ENCODE data around the gene SULT6B1. TPM values are rescaled to one million over a fixed set of nuclear protein-coding genes. Genes with fewer than 3 reads are reported as not detected.

The SULT6B1 gene
- total RNA-seq, 1 experiment from 2014 or later: not detected

DNA sequence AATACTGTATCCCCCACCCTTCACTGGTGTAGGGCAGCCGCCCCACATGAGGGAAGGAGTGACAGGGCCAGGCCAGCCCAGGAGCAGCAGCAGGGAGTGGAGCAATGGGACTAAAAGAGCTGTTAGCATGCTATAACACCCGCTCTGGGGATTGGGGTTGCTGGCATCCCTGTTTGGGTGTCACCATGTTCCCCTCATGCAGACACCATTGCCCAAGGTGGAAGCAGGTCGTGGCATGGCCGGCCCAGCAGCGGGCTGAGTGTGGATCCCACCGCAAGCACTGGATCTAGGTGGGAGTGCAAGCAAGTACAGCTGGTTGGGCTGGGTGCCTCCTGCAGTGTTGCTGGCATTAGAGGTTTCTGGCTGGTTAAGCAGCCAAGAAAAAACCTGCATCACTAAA is 3.3 kb upstream of the SULT6B1 start:
- H2BK15ac ChIP-seq (ENCODE audit: low read depth, low read length): no peak overlapping the region
- no peak overlapping the region for H3K27ac ChIP-seq (ENCODE audit: insufficient read length, low read depth, low read length)
- no peak overlapping the region for H3T11ph ChIP-seq (ENCODE audit: low read length)
- H2AFZ ChIP-seq (ENCODE audit: low read length): no peak overlapping the region
- no peak overlapping the region for H2BK120ac ChIP-seq (ENCODE audit: low read depth, low read length, poor library complexity, severe bottlenecking)
- Mint-ChIP-seq H3K27ac (peak overlapping the region; percentile 65 to 93 (median 85); a peak in 6 of 7 replicates), H3K4me3 (no peak overlapping the region), H3K27me3 (ENCODE audit: low read depth) (no peaks in the 10 kb centered on the region), H3K36me3 (ENCODE audit: insufficient read depth in 1 of 3, low read depth in 3 of 3) (peaks cover 0 to 5% (median 0%) of the 10 kb centered on the region in 3 experiments; a peak in 2 of 7 replicates), H3K4me1 (peaks cover 52 to 53% of the 10 kb centered on the region in 2 experiments), H3K9me3 (no peaks in the 10 kb centered on the region)
- peaks cover 12% of the 10 kb centered on the region; the same call in 1 of the 2 replicates for H3K4me1 ChIP-seq (ENCODE audit: insufficient read depth, low read length)
- H2AK5ac ChIP-seq (ENCODE audit: insufficient read length, low read length): no peak overlapping the region
- peak; percentile 36 for DNase-seq
- WGBS (ENCODE audit: extremely low coverage, insufficient read length, low lambda C conversion rate): no CpG with 5 or more reads among the region's 6 CpGs
- no peak overlapping the region for H2BK20ac ChIP-seq (ENCODE audit: low read depth, low read length, poor library complexity, severe bottlenecking)
- H4K8ac ChIP-seq (replicated peaks; ENCODE audit: insufficient read length, low read depth, low read length): no peak overlapping the region
- H3K23ac ChIP-seq (ENCODE audit: insufficient read length, low read depth, low read length): no peak overlapping the region
- H3K79me1 ChIP-seq (ENCODE audit: insufficient read depth, low read depth, low read length, poor library complexity, severe bottlenecking): no peaks in the 10 kb centered on the region
- H2BK5ac ChIP-seq (ENCODE audit: insufficient read length, low read length): no peak overlapping the region
- no peaks in the 10 kb centered on the region for H3K9me3 ChIP-seq (ENCODE audit: control insufficient read depth, low read depth, low read length)
- H4K5ac ChIP-seq (ENCODE audit: insufficient read length, low read depth, low read length): no peak overlapping the region
- H3K9ac ChIP-seq (ENCODE audit: extremely low read depth, insufficient read length, low read length): no peak overlapping the region
- H2BK12ac ChIP-seq (ENCODE audit: insufficient read length, low read depth, low read length): no peak overlapping the region
- H3K14ac ChIP-seq (ENCODE audit: insufficient read depth, low read length): no peak overlapping the region
- no peaks in the 10 kb centered on the region for H3K27me3 ChIP-seq (ENCODE audit: insufficient read depth, low read length)
- TF ChIP-seq, protein P1, sequence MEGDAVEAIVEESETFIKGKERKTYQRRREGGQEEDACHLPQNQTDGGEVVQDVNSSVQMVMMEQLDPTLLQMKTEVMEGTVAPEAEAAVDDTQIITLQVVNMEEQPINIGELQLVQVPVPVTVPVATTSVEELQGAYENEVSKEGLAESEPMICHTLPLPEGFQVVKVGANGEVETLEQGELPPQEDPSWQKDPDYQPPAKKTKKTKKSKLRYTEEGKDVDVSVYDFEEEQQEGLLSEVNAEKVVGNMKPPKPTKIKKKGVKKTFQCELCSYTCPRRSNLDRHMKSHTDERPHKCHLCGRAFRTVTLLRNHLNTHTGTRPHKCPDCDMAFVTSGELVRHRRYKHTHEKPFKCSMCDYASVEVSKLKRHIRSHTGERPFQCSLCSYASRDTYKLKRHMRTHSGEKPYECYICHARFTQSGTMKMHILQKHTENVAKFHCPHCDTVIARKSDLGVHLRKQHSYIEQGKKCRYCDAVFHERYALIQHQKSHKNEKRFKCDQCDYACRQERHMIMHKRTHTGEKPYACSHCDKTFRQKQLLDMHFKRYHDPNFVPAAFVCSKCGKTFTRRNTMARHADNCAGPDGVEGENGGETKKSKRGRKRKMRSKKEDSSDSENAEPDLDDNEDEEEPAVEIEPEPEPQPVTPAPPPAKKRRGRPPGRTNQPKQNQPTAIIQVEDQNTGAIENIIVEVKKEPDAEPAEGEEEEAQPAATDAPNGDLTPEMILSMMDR (conservative IDR thresholded peaks at IDR 0.05): no peak
- H3K56ac ChIP-seq (ENCODE audit: insufficient read length, low read depth, low read length): no peak overlapping the region
- H3K4me2 ChIP-seq (ENCODE audit: insufficient read depth, insufficient read length, low read length): no peak overlapping the region
- no peaks in the 10 kb centered on the region for H4K20me1 ChIP-seq (ENCODE audit: control insufficient read depth, insufficient read depth, insufficient read length)
- H3K18ac ChIP-seq (ENCODE audit: insufficient read length, low read depth, low read length): no peak overlapping the region
- H3K79me2 ChIP-seq (ENCODE audit: insufficient read depth, low read length): no peaks in the 10 kb centered on the region; the same call in 1 of the 2 replicates
- no peaks in the 10 kb centered on the region for H3K23me2 ChIP-seq (ENCODE audit: insufficient read length, low read depth, low read length, poor library complexity, severe bottlenecking)
- no peak overlapping the region for H3K4ac ChIP-seq (ENCODE audit: low read depth, low read length)
- no peak overlapping the region for H4K91ac ChIP-seq (ENCODE audit: insufficient read length, low read depth, low read length)
